GM11168 (cell line): ENCODE results near the gene LAG3.
"Not testable (repeated sequence)": the region's sequence is repeated elsewhere in the genome, so short reads cannot be mapped to it uniquely, and the experiment has no call there.

Experiments used
- in situ Hi-C: fragments of 300-500 bp; cut with MboI; formaldehyde crosslinking; loops from one replicate; pipeline ENCODE4 v1.12.0; 2022; ENCODE audit warnings: low sequenced_read_pairs; ENCODE audit not compliant: unreplicated experiment

LAG3 gene

DNA sequence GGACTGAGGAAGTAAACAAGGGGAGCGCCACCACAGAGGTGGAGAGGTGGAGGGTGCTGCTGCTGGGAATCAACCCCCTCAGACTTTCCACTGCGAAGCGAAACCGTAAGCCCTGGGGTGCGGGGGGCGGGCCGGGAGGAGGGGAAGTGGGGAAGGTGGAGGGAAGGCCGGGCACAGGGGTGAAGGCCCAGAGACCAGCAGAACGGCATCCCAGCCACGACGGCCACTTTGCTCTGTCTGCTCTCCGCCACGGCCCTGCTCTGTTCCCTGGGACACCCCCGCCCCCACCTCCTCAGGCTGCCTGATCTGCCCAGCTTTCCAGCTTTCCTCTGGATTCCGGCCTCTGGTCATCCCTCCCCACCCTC, at the start of gene LAG3:
Gene LAG3, plus strand, starts transcription at position 190 of the 365 bp plus-strand sequence. CDS start 333 bp downstream, outside the sequence.
- in situ Hi-C loops, result no loop called here

DNA sequence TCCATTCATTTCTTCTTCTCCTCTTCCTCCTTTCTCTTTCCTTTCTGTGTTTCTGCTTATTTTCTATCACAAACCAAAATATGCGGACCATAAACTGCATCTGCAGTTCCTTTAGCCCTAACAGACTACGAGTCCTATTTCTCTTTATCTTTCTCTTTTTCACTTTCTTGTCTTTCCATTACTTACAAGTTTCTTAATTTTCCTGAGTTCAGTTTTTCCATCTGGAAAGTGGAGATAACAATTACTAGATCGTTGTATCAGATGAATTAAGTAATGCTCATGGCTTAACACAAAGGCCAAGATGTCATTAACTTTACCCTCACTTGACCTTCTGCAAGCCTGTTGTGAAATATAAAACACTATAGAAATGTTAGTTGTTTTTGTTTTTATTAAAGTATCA, 49.5 kb upstream of the LAG3 start:
- in situ Hi-C loops, result no loop called here

DNA sequence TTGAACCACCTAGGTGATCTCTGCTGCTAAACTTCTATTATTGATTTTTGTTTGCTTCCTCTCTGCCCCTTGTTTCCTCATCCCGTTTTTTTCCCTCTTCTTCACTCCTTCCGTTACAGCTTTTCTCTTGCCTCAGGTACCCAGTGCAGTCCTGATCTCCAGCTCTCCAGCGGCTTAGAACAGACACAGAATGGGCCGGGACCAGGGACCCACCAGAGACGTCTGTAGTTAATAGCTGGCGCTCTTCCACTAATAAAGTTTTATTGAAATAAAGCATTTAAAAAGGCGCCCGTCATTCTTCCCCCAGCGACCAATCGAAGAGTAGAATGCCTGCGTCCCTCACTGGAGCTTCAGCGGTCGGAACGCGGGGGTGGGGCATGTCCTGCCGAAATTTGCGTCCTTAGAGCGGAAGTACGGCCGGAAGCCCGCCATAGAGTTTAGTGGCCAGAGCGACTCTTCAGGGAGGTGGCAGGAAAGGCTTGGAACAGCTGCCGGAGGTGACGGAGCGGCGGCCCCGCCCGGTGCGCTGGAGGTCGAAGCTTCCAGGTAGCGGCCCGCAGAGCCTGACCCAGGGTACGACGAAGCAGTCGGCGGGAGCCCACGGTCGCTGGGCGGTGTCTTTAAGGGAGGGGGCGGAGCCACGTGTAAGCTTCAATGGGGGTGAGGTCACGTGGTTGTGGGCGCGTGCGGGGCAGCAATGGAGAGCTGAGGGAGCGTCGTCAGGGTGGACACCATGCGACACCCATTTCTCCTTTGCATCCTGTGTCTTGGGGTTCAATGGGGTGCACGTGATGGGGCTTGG, 48.5 kb upstream of the LAG3 start, which contains the start of gene COPS7A:
Gene COPS7A, plus strand, starts transcription at position 440 of the 802 bp plus-strand sequence. CDS start 611 bp downstream, outside the sequence.
- in situ Hi-C loops, result no loop called here

DNA sequence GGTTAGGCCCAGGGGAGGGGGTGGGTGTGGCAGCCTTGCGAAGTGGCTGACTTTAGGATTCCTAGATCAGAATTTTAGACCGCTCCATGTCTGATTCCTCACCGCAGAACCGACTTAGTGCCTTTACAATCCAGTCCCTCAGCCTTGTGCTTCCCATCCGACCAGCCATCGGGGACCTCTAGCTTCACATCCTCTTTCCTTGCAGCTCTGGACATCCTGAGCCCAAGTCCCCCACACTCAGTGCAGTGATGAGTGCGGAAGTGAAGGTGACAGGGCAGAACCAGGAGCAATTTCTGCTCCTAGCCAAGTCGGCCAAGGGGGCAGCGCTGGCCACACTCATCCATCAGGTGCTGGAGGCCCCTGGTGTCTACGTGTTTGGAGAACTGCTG, 47.9 kb upstream of the LAG3 start:
- in situ Hi-C loops, result no loop called here

DNA sequence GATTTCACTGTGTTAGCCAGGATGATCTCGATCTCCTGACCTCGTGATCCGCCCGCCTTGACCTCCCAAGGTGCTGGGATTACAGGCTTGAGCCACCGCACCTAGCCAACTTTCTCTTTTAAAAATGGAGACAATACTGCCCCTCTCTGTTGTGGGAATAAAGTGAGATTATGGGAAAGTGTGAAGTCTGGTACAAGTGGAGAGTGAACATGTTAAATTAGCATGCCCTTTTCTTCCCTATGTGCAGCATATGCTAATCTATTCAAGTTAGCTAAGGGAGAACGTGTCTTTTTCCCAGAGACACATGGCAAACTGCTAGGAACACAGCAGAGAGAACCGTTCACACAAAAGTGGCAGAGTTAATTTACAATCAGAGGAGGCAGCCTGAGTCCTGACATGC, 47.0 kb upstream of the LAG3 start:
- in situ Hi-C loops, result no loop called here

DNA sequence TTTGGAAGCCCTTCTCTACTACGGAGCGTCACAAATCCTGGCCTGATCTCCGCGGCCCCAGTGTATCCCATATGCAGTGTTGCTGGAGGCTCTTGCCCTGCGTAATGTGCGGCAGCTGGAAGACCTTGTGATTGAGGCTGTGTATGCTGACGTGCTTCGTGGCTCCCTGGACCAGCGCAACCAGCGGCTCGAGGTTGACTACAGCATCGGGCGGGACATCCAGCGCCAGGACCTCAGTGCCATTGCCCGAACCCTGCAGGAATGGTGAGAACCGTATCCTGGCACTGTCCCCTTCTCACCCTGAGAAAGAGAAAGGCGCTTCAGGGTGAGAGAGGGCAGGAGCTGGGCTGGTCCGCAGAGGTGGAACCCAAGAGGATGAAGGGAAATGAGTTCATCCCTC, 43.1 kb upstream of the LAG3 start:
- in situ Hi-C loops, result no loop called here

DNA sequence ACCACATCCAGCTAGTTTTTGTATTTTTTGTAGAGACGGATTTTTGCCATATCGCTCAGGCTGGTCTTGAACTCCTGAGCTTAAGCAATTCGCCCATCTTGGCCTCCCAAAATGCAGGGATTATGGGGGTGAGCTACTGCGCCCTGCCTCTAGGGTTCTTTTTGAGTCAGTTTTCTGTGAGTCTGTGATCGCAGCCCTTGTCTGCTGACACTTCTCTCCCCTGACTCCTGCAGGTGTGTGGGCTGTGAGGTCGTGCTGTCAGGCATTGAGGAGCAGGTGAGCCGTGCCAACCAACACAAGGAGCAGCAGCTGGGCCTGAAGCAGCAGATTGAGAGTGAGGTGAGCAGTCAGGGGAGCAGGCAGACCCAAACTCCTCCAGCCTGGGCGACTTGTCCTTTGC, 42.2 kb upstream of the LAG3 start:
- in situ Hi-C loops, result no loop called here

DNA sequence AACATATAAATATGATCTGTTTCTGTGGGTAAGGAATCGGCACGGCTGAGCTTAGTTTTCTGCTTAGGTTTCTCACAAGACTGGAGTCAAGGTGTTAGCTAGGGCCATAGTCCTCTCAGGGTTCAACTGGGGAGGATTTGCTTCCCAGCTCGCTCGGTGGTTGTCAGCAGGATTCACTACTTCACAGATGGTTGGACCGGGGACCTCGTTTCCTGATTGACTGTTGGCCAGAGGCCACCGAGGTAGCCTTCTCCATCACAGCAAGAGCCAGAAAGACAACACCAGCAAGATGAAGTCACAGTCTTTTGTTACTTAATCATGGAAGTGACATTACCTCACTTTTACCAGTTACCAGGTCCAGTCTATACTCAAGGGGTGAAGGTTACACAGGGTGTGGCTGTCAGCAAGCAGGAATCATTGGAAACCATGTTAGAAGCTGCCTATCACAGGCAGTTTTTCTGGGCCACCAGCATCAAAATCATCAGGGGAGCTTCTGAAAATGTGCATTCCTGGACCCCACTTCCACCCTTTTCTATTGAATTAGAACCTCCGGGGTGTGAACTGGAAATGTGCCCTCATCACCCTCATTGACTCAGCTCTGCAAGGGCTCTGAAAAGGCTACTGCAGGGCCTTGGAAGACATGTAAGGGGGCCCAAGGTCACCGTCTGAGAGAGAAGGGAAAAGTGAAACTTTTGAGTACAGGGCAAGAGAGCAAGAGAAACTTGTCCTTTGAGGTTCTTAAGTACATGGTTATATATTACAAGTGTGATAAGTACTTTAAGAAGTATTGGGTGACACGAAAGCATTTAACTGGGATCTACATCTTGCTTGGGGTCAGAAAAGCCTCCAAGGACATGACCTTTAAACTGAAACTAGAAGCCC, 37.6 kb upstream of the LAG3 start:
- in situ Hi-C loops, result no loop called here

DNA sequence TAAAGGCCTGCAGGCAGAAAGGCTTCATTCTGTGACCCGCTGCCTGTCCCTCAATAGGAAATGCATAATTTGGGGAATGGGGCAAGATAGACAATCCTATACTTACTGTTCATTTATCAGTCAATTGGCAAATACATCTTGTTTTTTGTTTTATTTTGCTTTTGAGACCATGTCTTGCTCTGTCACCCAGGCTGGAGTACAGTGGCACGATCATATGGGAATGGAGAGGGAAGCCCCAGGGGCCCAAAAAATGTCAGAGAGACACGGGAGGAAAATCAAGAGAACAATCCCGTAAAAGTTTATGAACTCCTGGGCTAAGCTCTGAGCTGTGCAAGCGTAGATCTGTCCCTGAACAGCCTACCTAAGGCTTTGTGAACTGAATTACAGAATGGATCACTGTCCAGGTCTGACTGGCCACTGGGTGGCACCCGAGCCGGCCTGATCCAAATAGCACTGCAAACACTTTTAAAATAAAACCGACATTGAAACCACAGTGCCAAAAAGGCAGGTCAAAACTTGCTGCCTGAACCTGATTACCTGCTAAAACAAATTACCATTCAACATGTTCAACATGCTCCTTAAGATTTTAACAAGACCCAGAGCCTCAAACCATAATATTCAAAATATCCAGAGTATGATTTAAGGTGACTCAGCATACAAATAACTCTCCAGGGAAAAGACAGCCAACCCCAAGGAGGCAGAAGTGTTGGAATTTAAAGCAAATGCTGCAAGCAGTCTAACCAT, 36.7 kb upstream of the LAG3 start:
- in situ Hi-C loops, result no loop called here

DNA sequence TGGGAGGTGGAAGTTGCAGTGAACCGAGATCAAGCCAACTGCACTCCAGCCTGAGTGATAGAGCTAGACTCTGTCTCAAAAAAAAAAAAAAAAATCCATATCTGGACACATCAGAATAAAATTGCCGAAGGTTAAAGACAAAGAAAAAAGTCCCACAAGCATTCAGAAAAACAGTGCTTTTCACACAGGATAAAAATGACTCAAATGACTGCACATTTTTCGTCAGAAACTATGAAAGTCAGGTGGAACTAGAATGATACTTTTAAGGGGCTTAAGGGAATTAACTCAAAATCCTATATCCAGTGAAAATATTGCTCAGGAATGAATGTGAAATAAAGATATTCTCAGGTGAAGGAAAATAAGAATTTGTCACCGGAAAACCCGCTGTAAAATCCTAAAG, 35.6 kb upstream of the LAG3 start:
- in situ Hi-C loops, result no loop called here

DNA sequence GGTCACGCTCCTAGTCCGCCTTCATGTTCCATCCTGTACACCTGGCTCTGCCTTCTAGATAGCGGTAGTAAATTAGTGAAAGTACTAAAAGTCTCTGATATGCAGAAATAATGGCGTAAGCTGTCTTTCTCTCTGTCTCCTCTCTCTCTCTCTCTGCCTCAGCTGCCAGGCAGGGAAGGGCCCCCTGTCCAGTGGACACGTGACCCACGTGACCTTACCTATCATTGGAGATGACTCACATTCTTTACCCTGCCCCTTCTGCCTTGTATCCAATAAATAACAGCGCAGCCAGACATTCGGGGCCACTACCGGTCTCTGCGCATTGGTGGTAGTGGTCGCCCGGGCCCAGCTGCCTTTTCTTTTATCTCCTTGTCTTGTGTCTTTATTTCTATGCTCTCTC, 30.2 kb upstream of the LAG3 start:
- in situ Hi-C loops, result not testable (repeated sequence)

DNA sequence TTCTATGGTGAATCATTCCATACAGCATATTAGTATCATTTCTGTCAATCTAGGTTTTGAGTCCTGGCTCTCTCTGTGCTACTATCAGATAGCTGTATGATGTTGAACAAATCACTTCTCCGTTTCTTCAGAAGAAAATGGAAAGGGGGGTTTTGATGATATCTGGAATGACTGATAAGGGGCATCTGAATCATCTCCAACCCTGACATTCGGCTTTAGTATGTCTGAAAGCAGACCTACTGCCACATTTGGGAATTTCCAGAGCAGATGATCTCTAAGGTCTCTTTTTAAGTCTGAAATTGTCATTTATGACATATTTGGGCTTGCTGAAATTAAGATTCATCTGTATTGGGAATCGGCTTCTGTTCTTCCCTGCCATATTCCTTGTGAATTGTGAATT, 29.5 kb upstream of the LAG3 start:
- in situ Hi-C loops, result no loop called here

DNA sequence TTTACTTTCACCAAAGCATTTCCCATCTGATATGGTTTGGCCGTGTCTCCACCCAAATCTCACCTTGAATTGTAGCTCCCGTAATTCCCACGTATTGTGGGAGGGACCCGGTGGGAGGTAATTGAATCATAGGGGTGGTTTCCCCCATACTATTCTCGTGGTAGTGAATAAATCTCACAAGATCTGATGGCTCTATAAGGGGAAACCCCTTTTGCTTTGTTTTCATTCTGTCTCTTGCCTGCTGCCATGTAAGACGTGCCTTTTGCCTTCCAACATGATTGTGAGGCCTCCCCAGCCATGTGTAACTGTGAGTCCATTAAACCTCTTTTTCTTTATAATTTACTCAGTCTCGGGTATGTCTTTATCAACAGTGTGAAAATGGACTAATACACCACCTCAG, 29.0 kb upstream of the LAG3 start:
- in situ Hi-C loops, result not testable (repeated sequence)

DNA sequence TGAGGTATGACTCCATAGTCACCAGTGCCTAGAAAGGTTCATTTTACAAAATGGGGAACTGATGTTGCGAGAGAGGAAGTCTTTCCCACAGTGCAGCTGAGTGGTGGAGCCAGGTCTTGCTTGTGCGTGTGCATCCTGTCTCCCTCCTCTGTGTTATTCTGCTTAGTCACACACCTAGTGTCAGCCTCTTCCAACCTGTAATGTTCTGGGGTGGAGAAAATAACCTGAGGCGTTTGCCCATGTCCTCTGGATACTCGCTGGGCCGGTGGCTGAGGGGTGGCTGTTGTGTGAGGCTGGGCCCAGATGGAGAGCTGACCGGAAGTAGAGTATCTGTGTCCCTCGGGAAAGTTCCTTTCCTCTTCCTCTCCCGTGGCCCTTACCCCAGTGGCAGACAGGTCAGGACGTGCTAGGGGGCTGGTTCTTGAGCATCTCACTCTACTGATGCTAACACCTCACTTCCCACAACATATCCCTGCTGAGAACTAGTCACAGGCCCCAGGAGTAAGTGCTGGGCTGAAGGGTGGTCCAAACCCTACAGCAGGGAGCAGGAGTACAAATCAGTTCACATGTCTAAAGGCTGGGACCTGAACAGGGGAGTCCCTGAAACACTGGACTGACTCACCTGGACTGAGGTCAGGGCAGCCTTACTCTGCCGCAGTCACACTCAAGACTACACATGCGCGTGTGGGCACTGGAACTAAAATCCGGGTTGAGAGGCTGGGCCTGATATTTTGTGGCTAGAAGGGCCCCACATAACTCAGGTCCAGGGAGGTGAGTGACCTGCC, 26.4 kb upstream of the LAG3 start:
- in situ Hi-C loops, result no loop called here

DNA sequence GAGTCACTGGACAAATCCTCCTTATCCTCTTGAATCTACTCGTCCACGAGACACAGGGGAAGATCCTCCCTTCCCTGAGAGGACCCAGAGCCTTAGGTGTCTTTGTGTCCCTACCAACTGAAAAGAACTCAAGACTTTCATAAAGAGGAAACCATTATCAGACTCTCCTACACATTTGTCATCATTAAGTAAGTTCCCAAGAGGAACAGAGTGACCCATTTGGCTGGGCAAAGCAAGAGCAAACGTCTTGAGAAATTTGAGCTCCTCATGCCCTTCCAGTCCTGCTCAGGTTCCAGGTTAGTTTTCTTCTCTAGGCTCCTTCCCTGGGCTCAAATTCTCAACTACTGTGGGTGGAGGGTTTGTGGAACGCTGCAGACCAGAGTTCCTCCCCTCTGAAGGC, 25.1 kb upstream of the LAG3 start:
- in situ Hi-C loops, result no loop called here

DNA sequence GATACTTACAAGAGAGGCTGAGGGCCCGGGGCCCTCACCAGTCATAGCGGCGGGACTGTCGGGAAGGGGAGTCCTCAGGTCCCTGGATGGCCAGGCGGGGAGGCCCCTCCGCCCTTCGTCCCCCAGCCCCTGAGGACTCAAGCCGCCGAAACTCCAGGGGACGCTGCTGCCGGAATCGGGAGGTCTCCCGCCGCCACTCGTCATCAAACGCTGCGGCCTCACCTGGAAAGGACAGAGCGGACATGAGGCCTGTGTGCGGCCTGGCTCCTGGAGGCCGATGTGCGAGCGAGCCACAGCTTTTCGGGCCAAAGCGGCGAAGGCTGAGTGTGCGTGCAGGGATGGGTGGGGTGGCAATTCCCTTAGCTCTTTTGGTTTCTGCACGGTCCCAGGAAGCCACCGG, 23.6 kb upstream of the LAG3 start:
- in situ Hi-C loops, result no loop called here

DNA sequence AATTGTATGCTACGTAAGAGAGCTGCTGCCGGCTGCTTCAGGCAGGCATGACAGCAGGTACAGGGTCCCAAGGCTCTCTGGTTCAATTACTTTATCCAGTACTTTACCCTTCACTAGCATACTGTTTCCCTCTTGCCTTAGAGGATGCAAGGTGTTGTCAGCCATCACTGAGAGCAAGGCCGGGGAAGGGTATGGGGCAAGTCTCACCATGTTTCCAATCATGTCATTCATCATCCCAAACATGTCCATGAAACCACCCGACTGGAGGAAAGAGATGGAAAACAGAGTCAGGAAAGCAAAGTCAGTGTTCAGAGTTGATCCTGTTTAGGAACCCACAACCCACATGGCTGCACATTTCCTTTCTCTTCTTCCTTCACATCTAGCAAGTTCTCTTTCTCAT, 21.8 kb upstream of the LAG3 start:
- in situ Hi-C loops, result loop anchor here (5.0 kb wide), 1 partner anchor 62 kb away; no protein-coding TSS in a partner anchor

DNA sequence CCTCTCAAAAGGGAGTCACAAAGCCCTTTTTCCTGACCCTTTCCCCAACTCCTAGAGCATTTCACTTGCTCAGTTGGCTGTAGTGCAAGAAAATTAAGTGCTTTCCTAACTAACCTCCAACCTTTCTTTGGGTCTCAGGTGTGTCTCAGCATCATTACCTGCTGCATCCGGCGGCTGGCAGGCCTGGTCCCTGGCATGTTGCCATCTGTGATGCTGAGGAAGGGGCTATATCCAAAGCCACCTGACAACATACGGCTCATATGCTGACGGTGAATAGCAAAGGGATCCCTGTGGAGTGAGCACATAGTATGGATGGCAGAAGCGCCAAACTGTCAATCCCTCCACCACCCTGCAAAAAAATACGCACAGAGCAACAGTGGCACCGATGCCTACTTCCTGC, 20.6 kb upstream of the LAG3 start:
- in situ Hi-C loops, result loop anchor here (5.0 kb wide), 1 partner anchor 61 kb away; no protein-coding TSS in a partner anchor

DNA sequence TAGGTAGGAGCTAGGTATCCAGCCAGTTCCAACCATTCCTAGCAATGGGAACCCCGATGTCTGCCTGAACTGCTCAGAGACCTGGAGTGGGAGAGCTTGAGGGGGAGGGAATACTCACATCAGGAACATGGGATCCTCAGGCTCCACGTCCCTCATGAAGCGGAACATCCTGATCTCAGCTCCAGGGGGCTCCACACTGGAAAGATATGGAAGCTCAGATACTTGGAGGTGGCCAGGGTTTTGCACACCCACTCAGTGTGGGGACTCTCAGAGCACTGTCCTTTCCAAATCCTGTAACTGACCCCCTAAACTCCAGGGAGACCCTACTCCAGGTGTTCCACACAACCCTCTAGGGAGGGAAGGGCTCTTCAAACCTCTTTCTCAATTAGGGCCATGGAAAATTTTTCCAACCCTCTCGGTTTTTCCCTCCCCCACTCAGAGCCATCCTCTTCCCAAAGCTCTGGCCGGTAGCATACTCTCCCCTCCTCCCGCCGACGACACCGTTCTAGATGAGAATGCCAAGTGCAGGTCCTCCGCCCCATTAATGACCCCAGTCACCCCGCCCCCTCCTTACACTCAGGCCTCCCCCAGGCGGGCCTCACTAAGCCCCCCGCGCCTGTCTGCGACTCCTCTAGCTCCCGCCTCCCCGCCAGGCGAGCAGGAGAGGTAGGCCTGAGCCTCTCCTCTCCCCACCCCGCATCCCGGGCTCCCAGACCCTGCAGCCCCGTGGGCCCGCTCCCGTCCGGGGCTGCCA, 20.0 kb upstream of the LAG3 start:
- in situ Hi-C loops, result loop anchor here (5.0 kb wide), 1 partner anchor 60 kb away; no protein-coding TSS in a partner anchor
